OCI-LY1 (cell line): Measurements from ENCODE around the gene FRMD4A.
"Not testable (repeated sequence)": the region's sequence is repeated elsewhere in the genome, so short reads cannot be mapped to it uniquely, and the experiment has no call there.

Experiments used
- EZH2 ChIP-seq: fragments of 200-600 bp; sonication (generic), shearing (Covaris generic); IDR thresholded peaks from 2 replicates; pipeline ENCODE4 v1.8.0; 2017; ENCODE audit warnings: borderline replicate concordance, mixed run types, mild to moderate bottlenecking, antibody characterized with exemption, low read length, moderate library complexity, mixed read lengths
- TF ChIP-seq, protein P1 (sequence below): fragments of 200-600 bp; sonication (generic), shearing (Covaris generic); IDR thresholded peaks from 2 replicates; pipeline ENCODE4 v1.5.1; 2017; ENCODE audit warnings: mild to moderate bottlenecking, antibody characterized with exemption, low read length, moderate library complexity, mixed read lengths

DNA sequence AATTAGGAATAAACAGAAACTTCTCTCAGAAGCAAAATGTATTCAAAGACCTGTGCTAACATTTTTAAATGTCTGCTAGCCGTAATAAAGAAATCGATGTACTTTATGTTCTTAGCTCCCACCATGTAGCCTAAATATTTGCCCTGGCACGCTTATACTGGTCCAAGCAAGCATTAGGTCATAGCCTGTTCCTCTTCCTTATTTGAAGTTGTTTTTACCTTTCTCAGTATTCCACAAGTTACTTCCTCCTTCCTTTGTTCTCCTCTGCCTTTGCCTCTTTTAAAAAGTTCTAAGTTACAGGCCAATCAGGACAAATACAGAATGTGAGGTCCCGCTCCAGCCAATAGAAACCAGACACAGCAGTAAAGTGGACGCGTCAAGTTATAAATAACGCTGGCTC, 288.7 kb downstream of the FRMD4A start:
- TF ChIP-seq, protein P1, sequence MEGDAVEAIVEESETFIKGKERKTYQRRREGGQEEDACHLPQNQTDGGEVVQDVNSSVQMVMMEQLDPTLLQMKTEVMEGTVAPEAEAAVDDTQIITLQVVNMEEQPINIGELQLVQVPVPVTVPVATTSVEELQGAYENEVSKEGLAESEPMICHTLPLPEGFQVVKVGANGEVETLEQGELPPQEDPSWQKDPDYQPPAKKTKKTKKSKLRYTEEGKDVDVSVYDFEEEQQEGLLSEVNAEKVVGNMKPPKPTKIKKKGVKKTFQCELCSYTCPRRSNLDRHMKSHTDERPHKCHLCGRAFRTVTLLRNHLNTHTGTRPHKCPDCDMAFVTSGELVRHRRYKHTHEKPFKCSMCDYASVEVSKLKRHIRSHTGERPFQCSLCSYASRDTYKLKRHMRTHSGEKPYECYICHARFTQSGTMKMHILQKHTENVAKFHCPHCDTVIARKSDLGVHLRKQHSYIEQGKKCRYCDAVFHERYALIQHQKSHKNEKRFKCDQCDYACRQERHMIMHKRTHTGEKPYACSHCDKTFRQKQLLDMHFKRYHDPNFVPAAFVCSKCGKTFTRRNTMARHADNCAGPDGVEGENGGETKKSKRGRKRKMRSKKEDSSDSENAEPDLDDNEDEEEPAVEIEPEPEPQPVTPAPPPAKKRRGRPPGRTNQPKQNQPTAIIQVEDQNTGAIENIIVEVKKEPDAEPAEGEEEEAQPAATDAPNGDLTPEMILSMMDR: not testable (repeated sequence)
- TF ChIP-seq EZH2: not testable (repeated sequence)
